ENCODE measurements around the gene YIPF3. TPM values are rescaled to one million over a fixed set of nuclear protein-coding genes. Genes with fewer than 3 reads are reported as not detected.

Gene YIPF3
- total RNA-seq, 1 experiment from 2014 or later = 89.7 TPM

GRCh38 chr6:43490523-43490939, 26.2 kb downstream of the YIPF3 start:
- Histone ChIP-seq H3K27ac (ENCODE audit: low read length) (no peak overlapping the region), H3K79me2 (ENCODE audit: low read length) (peaks cover 58% of the 10 kb centered on the region), H3F3A (ENCODE audit: low read length, unreplicated experiment) (no peaks in the 10 kb centered on the region), H3K4me3 (ENCODE audit: low read length) (no peak overlapping the region), H3K4me2 (ENCODE audit: low read length) (no peak overlapping the region), H4K20me1 (ENCODE audit: low read length) (peaks cover 10% of the 10 kb centered on the region; the same call in 1 of the 2 replicates), H3K4me1 (ENCODE audit: insufficient read depth, low read length) (peaks cover 4% of the 10 kb centered on the region; the same call in 1 of the 2 replicates), H3K36me3 (ENCODE audit: low read depth, low read length) (no peaks in the 10 kb centered on the region), H3K9me3 (ENCODE audit: low read length) (no peaks in the 10 kb centered on the region), H3K9ac (ENCODE audit: low read length) (no peak overlapping the region), H2AFZ (ENCODE audit: low read length) (no peak overlapping the region), H3K27me3 (ENCODE audit: low read length) (no peaks in the 10 kb centered on the region), H3K9me2 (replicated peaks; ENCODE audit: low read length) (no peaks in the 10 kb centered on the region)
- ChIA-PET POLR2A (ENCODE audit: unreplicated experiment) (no interaction called here), CTCF (no interaction called here)
- intact Hi-C loops (cut with micrococcal nuclease) = no loop called here
- ATAC-seq (no peak), DNase-seq (no peak)
- TF ChIP-seq EZH2 (IDR thresholded peaks at IDR 0.05; ENCODE audit: low read length, unreplicated experiment) (no peak), CTCF (conservative IDR thresholded peaks at IDR 0.05; ENCODE audit: low read depth, low read length) (no peak), EZH2phosphoT487 (IDR thresholded peaks at IDR 0.05; ENCODE audit: borderline replicate concordance, low read length) (no peak)
- BruUV-seq (replicated peaks) = no TSS peak

- Histone ChIP-seq H3K9me2 (replicated peaks; ENCODE audit: low read length) (no peaks in the 10 kb centered on the region), H3K4me3 (ENCODE audit: low read length) (no peak overlapping the region), H3K9me3 (ENCODE audit: low read length) (no peaks in the 10 kb centered on the region), H3K79me2 (ENCODE audit: low read length) (peaks cover 61% of the 10 kb centered on the region), H3K4me1 (ENCODE audit: insufficient read depth, low read length) (no peaks in the 10 kb centered on the region), H3K36me3 (ENCODE audit: low read depth, low read length) (no peaks in the 10 kb centered on the region), H3K27ac (ENCODE audit: low read length) (no peak overlapping the region), H3K9ac (ENCODE audit: low read length) (no peak overlapping the region), H3F3A (ENCODE audit: low read length, unreplicated experiment) (no peaks in the 10 kb centered on the region), H3K4me2 (ENCODE audit: low read length) (no peak overlapping the region), H4K20me1 (ENCODE audit: low read length) (peaks cover 6% of the 10 kb centered on the region; the same call in 1 of the 2 replicates), H3K27me3 (ENCODE audit: low read length) (no peaks in the 10 kb centered on the region), H2AFZ (ENCODE audit: low read length) (no peak overlapping the region)
- no TSS peak for BruUV-seq (replicated peaks)
- ChIA-PET CTCF (no interaction called here), POLR2A (ENCODE audit: unreplicated experiment) (no interaction called here)
- TF ChIP-seq EZH2phosphoT487 (IDR thresholded peaks at IDR 0.05; ENCODE audit: borderline replicate concordance, low read length) (no peak), CTCF (conservative IDR thresholded peaks at IDR 0.05; ENCODE audit: low read depth, low read length) (no peak), EZH2 (IDR thresholded peaks at IDR 0.05; ENCODE audit: low read length, unreplicated experiment) (no peak)
- DNase-seq (no peak), ATAC-seq (no peak)
- intact Hi-C loops (cut with micrococcal nuclease) = no loop called here
Measured at GRCh38 chr6:43489277-43490072, 27.3 kb downstream of the YIPF3 start.

- CTCF ChIA-PET = no interaction called here
- peaks cover 6% of the 10 kb centered on the region; the same call in 1 of the 2 replicates for H4K20me1 ChIP-seq (ENCODE audit: low read length)
- no peaks in the 10 kb centered on the region for H3K36me3 ChIP-seq (ENCODE audit: low read depth, low read length)
Measured at GRCh38 chr6:43488667-43489276, 28.0 kb downstream of the YIPF3 start.

More at GRCh38 chr6:43488667-43489276, 28.0 kb downstream of the YIPF3 start:
- no peak overlapping the region for H3K4me3 ChIP-seq (ENCODE audit: low read length)
- no peaks in the 10 kb centered on the region for H3K9me3 ChIP-seq (ENCODE audit: low read length)
- H3K79me2 ChIP-seq (ENCODE audit: low read length) = peaks cover 58% of the 10 kb centered on the region
- ATAC-seq = peak; percentile 41; the same call in 1 of the 2 replicates
- H2AFZ ChIP-seq (ENCODE audit: low read length) = no peak overlapping the region
- no peaks in the 10 kb centered on the region for H3F3A ChIP-seq (ENCODE audit: low read length, unreplicated experiment)
- no peak overlapping the region for H3K9ac ChIP-seq (ENCODE audit: low read length)
- BruUV-seq (replicated peaks) = no TSS peak
- TF ChIP-seq CTCF (conservative IDR thresholded peaks at IDR 0.05; ENCODE audit: low read depth, low read length) = no peak
- no peak for TF ChIP-seq EZH2 (IDR thresholded peaks at IDR 0.05; ENCODE audit: low read length, unreplicated experiment)
- no peak for TF ChIP-seq EZH2phosphoT487 (IDR thresholded peaks at IDR 0.05; ENCODE audit: borderline replicate concordance, low read length)
- H3K4me1 ChIP-seq (ENCODE audit: insufficient read depth, low read length) = no peaks in the 10 kb centered on the region
- no peak overlapping the region for H3K27ac ChIP-seq (ENCODE audit: low read length)
- no peaks in the 10 kb centered on the region for H3K27me3 ChIP-seq (ENCODE audit: low read length)
- H3K4me2 ChIP-seq (ENCODE audit: low read length) = no peak overlapping the region
- intact Hi-C loops (cut with micrococcal nuclease) = no loop called here
- peak; percentile 31 for DNase-seq
- POLR2A ChIA-PET (ENCODE audit: unreplicated experiment) = no interaction called here
- H3K9me2 ChIP-seq (replicated peaks; ENCODE audit: low read length) = no peaks in the 10 kb centered on the region

All from PC-3 (cell line).